HG03159 (cell line): Measurements from ENCODE around the gene PREB.
"Not testable (repeated sequence)": the region's sequence is repeated elsewhere in the genome, so short reads cannot be mapped to it uniquely, and the experiment has no call there.

ENCODE experiments used
- ATAC-seq: cut with Tn5 transposase; IDR thresholded peaks from one replicate; pipeline ENCODE4 v1.9.1; 2021; ENCODE audit warnings: mild to moderate bottlenecking, moderate library complexity; ENCODE audit not compliant: unreplicated experiment

The PREB gene

DNA sequence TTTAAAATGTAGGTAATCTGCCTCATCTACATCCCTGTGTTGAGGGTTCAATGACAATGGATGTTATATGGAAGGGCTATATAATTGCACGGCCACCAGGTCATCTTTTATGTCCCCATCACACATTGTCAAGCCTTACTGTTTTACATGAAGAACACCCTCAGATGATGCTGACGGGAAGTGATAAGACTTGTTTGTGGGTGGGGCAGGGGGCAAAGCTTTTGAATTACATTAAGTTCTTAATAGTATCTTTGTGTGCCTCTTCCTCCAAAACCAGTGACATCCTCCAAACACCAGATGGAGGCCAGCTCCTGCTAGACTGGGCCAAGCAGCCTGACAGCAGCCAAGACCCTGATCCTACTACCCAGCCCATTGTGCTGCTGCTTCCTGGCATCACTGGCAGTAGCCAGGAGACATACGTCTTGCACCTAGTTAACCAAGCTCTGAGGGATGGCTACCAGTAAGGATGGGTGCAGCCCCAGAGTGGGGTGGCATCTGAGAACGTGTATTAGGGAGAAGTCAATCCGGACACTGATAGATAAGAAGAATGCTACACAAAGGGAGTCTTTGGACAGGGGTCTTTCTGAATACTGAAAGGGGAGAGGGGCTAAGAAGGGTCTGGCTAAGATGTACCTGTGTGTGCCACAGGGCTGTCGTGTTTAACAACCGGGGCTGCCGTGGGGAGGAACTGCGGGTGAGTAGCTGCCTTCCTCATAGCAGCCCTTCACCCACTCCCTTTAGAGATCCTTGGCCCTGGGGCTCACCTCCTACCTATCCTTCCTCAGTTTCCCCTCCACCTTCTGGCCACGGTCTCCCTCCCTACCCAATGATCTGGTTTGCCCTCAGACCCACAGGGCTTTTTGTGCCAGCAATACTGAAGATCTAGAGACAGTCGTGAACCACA is 5.5 kb downstream of the PREB start:
- ATAC-seq = no peak

- ATAC-seq = no peak
Observed at GRCh38 chr2:27127883-27128667, 6.4 kb downstream of the PREB start.

DNA sequence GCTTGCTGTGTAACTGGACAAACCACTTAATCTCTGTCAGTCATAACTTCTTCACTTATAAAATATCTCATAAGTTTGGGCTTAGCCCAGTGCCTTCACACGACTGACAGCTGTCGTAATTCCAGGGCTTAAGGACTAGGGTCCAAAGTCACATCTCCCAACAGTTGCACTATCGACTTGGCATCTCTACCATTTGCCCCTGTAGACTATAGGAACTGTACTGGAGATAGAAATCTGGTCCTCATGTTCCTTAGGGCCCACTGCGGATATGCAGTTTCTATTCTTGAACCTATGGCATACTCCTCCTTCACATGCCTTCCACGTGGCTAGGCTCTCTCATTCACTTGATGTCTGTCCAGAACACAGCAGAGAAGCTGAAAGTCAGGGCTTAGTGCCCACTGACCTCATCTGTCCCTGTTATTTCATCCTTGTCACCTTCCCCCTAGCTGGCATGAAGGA is 8.2 kb downstream of the PREB start:
- no peak for ATAC-seq

DNA sequence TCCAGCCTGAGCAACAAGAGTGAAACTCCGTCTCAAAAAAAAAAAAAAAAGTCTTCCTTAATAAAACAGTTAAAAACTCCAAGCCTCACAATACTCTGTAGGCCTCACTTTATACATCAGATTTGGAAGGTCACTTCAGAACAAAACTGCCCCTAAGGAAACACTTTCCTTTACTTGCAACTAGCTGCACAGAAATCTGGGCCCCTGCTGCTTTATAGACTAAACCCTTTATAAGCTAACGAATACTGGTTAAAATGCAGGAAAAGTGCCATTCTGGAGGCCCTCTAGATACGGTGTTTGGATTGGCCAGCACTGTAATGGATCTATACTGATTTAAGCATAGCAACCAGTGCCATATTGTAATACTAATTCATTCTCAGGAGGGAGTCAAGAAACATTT is 9.3 kb downstream of the PREB start:
- ATAC-seq = no peak

DNA sequence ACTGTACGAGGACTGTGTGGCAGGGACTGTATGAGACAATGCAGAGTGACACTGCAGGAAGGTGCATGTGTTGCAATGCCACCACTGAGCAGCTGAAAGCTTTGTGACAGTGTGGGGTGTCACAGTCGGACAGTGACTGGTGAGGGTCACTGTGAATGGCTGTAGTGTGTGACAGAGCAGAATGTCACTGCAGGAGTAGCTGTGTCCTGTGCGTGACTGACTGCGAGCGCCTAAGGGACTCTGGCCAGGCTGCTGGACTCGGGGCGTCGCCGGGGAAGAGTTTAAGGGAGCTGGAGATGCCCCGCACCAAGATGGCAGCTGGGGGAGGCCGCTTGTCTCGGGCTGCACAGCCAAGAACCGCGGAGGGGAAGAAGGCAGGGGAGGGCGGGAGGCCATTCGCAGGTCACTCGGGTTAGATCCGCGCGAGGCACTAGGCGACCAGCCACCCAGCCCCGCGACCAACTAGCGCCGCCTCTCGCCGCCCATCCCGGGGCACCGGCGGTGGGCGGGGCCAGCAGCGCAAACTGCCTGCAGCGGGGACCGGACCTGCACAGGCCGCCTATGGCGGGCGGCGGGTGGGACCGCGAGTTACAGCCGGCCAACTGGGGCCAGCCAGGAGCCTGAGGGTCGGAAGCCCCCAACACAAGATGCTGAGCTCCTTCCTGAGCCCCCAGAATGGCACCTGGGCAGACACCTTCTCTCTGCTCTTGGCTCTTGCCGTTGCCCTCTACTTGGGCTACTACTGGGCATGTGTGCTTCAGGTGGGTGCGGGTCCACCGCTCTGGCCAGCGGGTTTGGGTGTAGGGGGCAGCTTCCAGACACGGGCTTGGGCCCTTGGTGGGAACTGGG is 10.9 kb downstream of the PREB start, which contains the start of gene ABHD1:
Gene ABHD1 (plus strand): TSS at position 514 of the 849 bp plus-strand sequence. CDS start 134 bp downstream, at position 648.
- ATAC-seq = no peak

- ATAC-seq = no peak
Observed at GRCh38 chr2:27122791-27123190, 11.6 kb downstream of the PREB start.

DNA sequence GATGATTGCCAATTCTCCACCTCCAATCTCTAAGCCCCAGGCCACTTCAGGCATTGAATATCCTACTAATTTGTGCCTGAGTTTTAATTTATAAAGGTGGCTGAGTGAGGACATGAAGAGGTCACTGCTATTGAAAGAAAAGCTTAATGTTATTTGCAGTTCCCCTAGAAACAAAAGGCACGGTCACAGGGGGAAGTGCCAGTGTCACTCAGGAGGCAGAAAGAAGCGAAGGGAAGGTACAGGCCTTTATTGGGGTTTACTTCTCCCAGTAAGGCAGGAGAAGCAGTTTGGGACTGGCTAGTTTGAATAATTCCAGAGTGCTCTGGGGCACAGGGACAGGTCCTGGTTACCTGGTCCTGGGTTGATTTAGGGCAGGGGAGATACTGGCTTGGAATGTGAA is 12.5 kb downstream of the PREB start:
- no peak for ATAC-seq

GRCh38 chr2:27119330-27119670 is 15.1 kb downstream of the PREB start:
- not testable (repeated sequence) for ATAC-seq

DNA sequence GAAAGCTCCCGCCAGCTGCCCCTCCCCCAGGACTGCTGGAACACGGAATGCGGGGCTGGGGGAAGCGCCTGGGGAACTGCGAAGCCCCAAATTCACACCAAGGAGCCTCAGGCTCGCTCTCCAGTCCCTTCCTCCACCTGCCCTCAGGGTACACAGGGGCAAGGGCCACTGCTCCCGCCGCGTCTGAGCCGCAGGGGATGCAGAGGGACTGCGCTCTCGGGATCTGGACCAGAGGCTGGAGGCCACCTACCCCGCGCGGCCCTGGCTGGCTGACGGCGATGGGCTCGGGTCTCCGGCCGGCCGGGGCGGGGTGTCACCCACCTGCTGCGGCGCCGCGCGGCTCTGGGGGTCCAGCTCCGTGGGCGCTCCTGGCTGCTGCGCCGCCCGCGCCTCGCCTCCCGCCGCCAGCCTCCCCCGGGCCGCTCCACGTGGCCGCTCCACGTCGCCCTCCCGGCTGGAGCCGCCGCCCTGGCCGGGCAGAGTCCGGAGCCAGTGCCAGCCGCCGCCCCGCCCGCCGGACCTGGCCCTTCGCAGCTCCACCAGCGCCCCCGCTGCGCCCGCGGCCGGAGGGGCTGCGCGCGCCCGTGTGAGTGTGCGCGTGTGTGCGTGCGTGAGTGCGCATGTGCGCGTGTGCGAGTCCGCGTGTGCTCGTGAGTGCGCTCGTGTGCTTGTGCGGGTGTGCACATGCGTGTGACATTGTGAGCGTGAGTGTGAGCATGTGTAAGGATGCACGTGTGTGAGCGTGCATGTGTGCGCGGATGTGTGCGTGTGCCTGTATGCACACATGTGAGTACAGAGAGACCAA is 15.7 kb downstream of the PREB start, which contains the start of gene CGREF1:
Gene CGREF1 (minus strand): TSS at position 604 of the 805 bp plus-strand sequence. CDS start 14,762 bp downstream, outside the sequence.
- ATAC-seq = no peak

DNA sequence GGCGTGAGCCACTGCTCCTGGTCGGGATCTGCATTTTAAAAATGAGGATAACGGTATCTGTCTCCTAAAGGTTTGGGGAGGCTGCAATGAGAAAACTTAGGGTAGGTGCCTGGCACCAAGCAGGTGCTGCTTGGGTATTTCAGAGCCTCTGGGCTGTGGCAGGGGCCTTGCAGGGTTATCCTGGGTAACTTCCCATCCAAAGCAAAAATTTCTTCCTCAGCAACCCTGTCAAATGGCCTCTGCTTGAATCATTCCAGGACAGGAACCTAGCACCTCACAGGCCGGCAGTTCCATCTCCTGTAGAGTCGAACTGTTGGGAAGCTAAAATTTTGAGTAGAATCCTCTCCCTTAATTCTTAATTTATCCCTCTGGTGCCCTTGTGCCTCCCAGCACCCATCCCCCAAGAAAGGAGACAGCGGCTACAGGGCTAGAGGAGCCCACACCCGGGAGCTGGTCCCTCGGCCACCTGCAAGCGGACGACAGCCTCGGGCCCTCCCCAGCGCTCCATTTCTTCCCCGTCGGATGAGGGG is 16.4 kb downstream of the PREB start:
- no peak for ATAC-seq

GRCh38 chr2:27115519-27115918 is 18.9 kb downstream of the PREB start:
- ATAC-seq = no peak

GRCh38 chr2:27111392-27112078 is 22.9 kb downstream of the PREB start:
- ATAC-seq = not testable (repeated sequence)

- ATAC-seq = not testable (repeated sequence)
Observed at GRCh38 chr2:27110603-27111352, 23.7 kb downstream of the PREB start.

DNA sequence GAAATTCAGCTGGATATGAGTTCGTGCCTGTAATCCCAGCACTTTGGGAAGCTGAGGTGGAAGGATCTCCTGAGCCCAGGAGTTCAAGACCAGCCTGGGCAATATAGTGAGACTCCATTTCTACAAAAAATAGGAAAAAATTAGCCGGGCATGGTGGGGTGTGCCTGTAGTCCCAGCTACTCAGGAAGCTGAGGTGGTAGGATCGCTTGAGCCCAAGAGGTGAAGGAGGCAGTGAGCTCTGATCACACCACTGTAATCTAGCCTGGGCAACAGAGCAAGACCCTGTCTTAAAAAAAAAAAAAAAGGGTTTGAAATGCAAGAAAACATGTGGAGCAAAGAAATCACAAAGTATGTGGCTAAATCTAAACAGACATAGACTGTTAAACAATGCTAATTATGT is 25.4 kb downstream of the PREB start:
- no peak for ATAC-seq

DNA sequence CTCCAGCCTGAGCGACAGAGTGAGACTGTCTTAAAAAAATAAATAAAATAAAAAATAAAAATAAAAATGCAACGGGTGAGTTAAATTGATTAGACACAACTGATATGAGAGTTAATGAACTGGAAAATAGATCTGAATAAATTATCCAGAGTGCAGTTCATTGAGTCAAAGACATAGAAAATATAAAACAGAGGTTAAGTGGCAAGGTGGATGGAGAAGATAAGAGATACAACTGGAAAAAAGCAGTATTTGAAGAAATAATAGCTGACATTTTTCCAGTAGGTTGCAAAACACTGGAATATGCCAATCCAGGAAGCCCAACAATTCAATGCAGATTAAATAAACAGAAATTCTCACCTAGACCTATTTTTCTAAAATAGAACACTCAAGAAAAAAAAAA is 26.2 kb downstream of the PREB start:
- ATAC-seq = no peak

- no peak for ATAC-seq
Observed at GRCh38 chr2:27105981-27106380, 28.5 kb downstream of the PREB start.

DNA sequence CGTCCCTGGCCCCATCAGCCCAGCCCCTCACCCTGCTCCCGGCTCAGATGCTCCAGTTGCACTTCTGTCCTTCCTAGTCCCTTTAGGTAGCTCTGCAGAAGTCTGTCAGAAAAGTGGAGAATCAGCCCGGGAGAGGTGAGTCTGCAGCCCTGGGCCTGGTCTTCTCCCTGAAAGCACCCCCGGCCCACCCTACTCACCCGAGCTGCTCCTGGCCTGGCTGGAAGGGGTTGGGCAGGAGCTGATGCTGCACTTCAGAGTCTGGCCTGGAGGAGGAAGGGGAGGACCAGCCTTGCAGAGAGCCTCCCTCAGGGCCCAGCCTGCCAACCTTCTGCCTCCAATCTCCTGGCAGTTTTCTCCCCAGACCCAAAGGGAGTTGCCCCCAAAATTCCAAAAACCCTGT is 32.1 kb downstream of the PREB start:
- ATAC-seq = no peak

DNA sequence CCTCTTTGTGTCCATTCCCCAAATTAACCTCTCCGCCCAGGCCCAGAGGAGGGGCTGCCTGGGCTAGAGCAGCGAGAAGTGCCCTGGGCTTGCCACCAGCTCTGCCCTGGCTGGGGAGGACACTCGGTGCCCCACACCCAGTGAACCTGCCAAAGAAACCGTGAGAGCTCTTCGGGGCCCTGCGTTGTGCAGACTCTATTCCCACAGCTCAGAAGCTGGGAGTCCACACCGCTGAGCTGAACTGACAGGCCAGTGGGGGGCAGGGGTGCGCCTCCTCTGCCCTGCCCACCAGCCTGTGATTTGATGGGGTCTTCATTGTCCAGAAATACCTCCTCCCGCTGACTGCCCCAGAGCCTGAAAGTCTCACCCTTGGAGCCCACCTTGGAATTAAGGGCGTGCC is 34.4 kb downstream of the PREB start:
- no peak for ATAC-seq
